ENCODE measurements around the gene CD274.

CD274 gene

DNA sequence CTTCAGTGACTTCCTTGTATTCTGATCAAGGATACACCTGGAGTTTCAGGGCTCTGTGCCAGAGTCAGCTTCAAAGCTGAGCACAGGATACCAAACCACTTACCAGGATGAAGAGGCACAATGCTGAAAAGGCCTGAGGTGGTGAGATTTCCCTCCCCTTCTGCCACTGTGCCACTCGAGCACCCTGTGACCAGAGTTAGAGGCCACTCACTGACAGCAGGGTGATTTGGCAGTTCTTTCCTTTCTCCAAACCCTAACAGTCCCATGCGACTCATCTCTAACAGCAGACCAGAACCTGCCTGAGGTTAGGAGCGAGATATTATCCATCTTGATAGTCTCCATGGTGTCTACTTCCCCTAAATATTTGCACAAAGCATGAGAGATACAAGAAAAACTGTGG is 14.4 kb upstream of the CD274 start:
- Histone ChIP-seq H3K36me3 (peaks cover 3% of the 10 kb centered on the region), H3K4me3 (ENCODE audit: low read depth in 1 of 2, low read length in 1 of 2) (no peak overlapping the region), H3K27ac (no peak overlapping the region), H3K27me3 (peaks cover 4% of the 10 kb centered on the region), H3K4me1 (ENCODE audit: control insufficient read depth in 1 of 2, insufficient read depth in 1 of 2, low read depth in 1 of 2, low read length in 1 of 2) (peaks cover 20 to 21% of the 10 kb centered on the region in 2 experiments), H3K9me3 (no peaks in the 10 kb centered on the region)
- TF ChIP-seq, protein P1, sequence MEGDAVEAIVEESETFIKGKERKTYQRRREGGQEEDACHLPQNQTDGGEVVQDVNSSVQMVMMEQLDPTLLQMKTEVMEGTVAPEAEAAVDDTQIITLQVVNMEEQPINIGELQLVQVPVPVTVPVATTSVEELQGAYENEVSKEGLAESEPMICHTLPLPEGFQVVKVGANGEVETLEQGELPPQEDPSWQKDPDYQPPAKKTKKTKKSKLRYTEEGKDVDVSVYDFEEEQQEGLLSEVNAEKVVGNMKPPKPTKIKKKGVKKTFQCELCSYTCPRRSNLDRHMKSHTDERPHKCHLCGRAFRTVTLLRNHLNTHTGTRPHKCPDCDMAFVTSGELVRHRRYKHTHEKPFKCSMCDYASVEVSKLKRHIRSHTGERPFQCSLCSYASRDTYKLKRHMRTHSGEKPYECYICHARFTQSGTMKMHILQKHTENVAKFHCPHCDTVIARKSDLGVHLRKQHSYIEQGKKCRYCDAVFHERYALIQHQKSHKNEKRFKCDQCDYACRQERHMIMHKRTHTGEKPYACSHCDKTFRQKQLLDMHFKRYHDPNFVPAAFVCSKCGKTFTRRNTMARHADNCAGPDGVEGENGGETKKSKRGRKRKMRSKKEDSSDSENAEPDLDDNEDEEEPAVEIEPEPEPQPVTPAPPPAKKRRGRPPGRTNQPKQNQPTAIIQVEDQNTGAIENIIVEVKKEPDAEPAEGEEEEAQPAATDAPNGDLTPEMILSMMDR (IDR thresholded peaks at IDR 0.05) = no peak

DNA sequence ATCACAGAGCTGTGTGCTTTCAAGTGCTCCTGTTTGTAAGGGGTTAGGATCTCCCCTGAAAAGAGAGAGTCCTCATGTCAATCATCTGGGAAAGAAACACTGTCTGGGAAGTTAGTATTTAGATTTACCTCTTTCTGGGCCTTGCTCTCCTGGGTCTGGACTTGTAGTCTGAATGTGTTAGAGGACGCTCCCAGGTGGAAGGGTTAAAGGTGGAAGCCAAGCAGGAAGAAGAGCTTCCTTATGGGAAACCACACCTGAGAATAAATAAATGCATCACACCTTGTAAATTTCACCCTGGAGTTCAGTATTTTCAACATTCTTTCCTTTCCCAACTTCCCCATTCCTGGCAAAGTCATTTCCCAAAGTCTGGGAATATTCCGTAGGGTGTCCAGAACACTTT is 13.9 kb upstream of the CD274 start:
- Histone ChIP-seq H3K9me3 (no peaks in the 10 kb centered on the region), H3K27me3 (peaks cover 6% of the 10 kb centered on the region), H3K36me3 (peaks cover 3% of the 10 kb centered on the region), H3K4me3 (ENCODE audit: low read depth in 1 of 2, low read length in 1 of 2) (no peak overlapping the region), H3K4me1 (ENCODE audit: control insufficient read depth in 1 of 2, insufficient read depth in 1 of 2, low read depth in 1 of 2, low read length in 1 of 2) (peaks cover 20 to 21% of the 10 kb centered on the region in 2 experiments), H3K27ac (no peak overlapping the region)
- TF ChIP-seq, protein P1 (IDR thresholded peaks at IDR 0.05) = no peak

DNA sequence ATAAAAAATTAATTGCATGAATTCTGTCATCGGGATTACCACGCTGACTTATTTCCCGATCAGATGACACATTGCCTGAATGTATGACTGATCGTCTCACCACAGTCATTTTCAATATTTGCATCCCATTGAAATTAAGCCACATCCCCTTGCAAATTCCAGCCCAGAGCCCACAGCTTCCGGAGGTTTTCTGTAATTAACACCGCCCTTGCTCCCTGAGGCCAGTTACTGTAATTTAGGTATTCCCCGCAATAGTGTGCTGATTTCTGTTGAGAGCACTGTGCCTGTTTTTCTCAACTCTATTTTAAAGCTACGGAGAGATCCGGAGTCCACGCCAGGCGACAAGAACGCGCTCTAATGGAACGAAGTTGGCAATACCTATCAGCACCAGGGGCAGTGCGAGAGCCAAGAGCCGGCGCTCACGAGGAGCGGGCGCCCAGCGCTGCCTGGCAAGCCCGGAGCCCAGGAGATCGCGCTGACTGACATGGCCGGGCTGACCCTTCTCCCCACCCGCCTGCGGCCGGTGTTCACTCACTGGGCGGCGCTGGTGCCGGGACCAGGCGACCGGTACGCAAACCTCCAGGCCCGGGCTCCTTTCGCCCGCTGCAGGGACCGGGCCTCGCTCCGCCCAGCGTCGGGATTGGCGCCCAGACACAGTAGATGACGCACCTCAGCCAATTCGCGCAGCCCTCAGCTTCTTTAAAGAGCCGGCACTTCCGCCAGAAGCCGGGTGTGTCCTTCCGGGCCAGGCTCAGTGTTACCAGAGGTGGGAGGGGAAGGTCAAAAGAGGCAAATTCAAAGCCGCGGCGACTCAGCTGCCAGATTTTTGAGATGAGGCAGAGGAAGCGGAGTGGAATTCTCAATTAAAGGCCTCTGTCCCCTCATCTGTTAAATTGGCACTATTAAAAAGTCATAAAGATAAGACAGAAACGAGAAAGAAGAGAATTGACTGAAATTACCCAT is 12.8 kb upstream of the CD274 start, which contains the start of gene PLGRKT:
TSS of gene PLGRKT (minus strand) at position 672 of the 963 bp plus-strand sequence. CDS start 5,948 bp downstream, outside the sequence.
- Histone ChIP-seq H3K36me3 (peaks cover 3% of the 10 kb centered on the region), H3K27ac (peak within 1 kb of the TSS; percentile 88), H3K4me3 (ENCODE audit: low read depth in 1 of 2, low read length in 1 of 2) (peak within 1 kb of the TSS; percentile 79 to 85), H3K4me1 (ENCODE audit: control insufficient read depth in 1 of 2, insufficient read depth in 1 of 2, low read depth in 1 of 2, low read length in 1 of 2) (peaks cover 20 to 25% of the 10 kb centered on the region in 2 experiments), H3K27me3 (peaks cover 6% of the 10 kb centered on the region), H3K9me3 (no peaks in the 10 kb centered on the region)
- TF ChIP-seq, protein P1 (IDR thresholded peaks at IDR 0.05) = peak; percentile 60

DNA sequence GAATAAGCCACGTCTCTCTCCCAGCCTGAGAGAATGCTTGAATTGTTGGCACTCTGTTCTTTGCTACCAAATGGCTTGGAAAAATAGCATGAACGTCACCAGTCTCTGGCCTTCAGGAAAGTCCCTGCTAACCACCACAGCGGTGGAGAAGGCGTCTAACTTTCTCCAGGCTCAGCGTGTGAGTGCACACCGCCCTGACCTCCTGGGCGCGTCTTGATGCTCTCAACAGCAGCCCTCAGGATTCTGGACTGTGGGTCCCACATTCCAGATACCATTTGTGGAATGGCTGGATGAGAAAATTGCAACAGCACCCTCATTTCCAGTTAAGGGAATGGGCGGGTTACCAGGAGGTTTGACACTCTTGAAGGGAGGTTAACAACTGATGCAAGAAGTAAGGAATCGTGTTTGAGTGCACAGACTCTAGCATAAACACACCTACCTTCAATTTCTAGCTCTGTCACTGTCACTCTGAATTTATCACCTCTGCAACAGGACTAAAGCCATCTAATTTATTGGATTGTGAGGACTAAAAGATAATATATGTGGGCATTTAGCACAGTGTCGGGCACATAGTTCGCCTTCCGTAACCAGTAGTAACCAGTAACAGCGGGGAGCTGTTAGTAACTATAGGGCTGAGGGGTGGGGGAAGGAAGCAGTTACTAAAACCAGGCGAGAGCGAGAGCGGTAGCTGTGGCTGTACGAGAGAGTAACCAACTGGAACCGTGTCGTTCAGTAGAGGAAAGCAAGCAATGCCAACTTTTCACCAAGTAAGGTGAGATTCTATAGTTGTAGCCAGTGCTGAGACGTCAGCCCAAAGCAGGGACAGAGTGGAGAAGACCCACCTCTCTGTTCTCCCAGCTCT is 11.8 kb upstream of the CD274 start:
- Histone ChIP-seq H3K4me3 (ENCODE audit: low read depth in 1 of 2, low read length in 1 of 2) (peak overlapping the region; percentile 79 to 85), H3K36me3 (peaks cover 3% of the 10 kb centered on the region), H3K9me3 (no peaks in the 10 kb centered on the region), H3K4me1 (ENCODE audit: control insufficient read depth in 1 of 2, insufficient read depth in 1 of 2, low read depth in 1 of 2, low read length in 1 of 2) (peaks cover 20 to 25% of the 10 kb centered on the region in 2 experiments), H3K27me3 (peaks cover 6% of the 10 kb centered on the region), H3K27ac (peak overlapping the region; percentile 88)
- TF ChIP-seq, protein P1 (IDR thresholded peaks at IDR 0.05) = no peak

DNA sequence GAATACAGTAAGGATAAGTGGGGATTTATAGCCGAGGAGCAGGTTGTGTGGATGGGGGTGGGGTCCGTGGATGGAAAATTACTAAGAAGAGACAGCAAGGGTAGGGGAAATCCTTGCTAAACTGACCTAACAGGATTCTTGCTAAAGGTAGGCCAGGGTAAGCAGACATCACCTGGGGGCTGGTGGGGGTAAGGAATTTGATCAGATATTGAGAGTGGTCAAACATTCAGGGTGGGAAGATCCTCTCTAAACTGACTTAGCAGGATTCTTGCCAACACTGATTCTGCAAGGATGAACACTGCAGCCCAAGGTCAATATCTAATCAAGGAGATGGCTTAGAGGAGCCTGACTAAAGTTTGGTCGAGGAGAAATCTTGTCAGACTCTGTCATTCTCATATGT is 9.9 kb upstream of the CD274 start:
- H3K9me3 ChIP-seq = no peaks in the 10 kb centered on the region
- H3K27me3 ChIP-seq = peaks cover 6% of the 10 kb centered on the region
- H3K4me1 ChIP-seq (ENCODE audit: control insufficient read depth in 1 of 2, insufficient read depth in 1 of 2, low read depth in 1 of 2, low read length in 1 of 2) = peaks cover 20 to 25% of the 10 kb centered on the region in 2 experiments
- H3K27ac ChIP-seq = no peak overlapping the region
- TF ChIP-seq, protein P1 (IDR thresholded peaks at IDR 0.05) = no peak
- H3K4me3 ChIP-seq (ENCODE audit: low read depth in 1 of 2, low read length in 1 of 2) = no peak overlapping the region
- no peaks in the 10 kb centered on the region for H3K36me3 ChIP-seq

All from neutrophil (primary cell).